NCI-H1930 (cell line): ENCODE data around the gene TTC39B.
A peak's percentile ranks its signal among the peaks of the same experiment; 100 is the strongest.

ENCODE experiments used
- DNase-seq, 2 experiments: peaks; one replicate each; lab custom pipeline; 2025; lab: John Stamatoyannopoulos, UW

The TTC39B gene

DNA sequence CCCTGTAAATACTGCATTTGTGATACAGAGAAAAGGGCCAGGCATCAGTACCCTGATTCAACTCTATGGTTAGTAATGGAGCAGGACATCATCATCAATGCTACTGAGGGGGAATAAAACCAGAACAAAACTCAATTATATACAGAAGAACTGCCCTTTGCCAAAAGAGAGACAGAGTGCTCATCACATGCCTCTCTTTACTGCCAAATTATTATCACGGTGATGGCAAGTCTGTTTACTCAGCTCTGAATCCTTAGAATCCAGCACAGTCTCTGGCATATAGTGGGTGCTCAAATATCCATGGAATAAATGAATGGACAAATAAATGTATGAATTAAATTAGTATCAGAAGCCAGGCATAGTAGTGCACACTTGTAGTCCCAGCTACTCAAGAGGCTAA lies 130.2 kb downstream of the TTC39B start:
- no peak for DNase-seq

GRCh38 chr9:15163931-15164330 lies 143.1 kb downstream of the TTC39B start:
- no peak for DNase-seq

- DNase-seq: no peak
Observed at GRCh38 chr9:15161753-15162152, 145.3 kb downstream of the TTC39B start.

DNA sequence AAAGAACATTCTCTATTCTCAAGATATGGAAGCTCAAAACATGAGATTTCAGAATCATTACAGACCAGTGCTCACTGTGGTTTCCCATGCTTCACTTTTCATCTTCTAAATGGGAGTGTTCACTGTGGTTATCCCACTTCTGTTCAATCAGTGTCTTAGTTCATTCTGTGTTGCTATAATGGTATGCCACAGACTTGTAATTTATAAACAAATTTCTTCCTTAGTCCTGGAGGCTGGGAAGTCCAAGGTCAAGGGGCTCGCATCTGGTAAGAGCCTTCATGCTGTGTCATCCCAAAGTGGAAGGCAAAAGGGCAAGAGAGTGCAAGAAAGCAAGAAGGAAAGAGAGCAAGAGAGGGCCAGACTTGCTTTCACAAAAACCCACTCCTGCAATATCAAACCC lies 146.3 kb downstream of the TTC39B start:
- DNase-seq: no peak

GRCh38 chr9:15158064-15158463 lies 149.0 kb downstream of the TTC39B start:
- DNase-seq: no peak

DNA sequence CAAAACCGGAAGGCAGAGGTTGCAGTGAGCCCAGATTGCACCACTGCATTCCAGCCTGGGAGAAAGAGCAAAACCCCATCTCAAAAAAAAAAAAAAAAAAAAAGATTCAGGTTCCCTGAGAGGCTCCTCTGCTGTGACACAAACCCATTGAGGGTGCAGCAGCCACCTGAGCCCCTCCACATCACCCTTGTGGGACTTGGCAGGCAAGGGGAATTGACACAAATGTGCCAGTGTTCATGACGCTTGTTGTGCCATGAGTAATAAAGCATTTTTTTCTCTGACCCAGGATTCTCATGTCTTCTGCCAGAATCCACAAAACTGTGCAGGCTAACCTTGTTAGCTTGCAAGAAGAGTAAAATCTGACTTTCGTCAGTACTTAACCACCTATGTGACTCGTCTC lies 149.6 kb downstream of the TTC39B start:
- DNase-seq: no peak

DNA sequence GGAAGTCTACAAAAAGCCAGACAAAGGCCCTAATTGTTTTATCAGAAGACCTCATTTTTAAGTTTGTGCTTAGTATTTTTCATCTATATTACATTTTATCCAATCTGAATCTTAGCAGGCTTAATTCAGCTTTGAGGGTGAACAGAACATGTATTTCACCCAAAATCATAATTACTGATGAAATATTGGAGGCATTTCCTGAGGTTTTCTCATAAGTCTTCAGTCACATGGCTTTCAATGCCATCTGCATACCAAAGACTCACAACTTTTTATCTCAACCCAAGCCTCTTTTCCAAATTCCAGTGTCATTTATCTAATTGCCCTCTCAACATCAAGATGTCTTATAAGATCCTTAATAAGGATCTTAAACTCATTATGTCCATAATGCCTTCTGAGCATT lies 150.8 kb downstream of the TTC39B start:
- DNase-seq: no peak

- DNase-seq: no peak
Observed at GRCh38 chr9:15155826-15156225, 151.2 kb downstream of the TTC39B start.

GRCh38 chr9:15155323-15155722 lies 151.7 kb downstream of the TTC39B start:
- DNase-seq: no peak

DNA sequence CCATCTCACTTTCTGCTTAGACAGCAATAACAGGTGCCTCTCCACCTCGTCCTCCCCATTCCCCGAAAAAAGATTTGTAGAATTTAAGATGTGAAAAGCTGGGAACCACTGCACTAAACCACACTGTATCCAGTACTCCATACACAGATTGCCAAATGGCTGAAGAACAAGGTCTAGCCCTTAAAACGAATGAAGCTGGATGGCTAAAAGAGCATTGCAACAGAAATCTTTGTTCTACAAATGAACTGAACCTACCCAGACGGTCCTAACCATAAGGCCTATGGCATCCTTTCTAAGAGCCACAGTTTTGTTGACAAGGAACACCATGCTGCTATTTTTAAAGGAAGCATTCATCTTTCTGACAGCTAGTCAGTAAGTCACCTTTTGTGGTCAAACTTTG lies 152.3 kb downstream of the TTC39B start:
- no peak for DNase-seq

- no peak for DNase-seq
Observed at GRCh38 chr9:15153961-15154360, 153.1 kb downstream of the TTC39B start.

- no peak for DNase-seq
Observed at GRCh38 chr9:15150939-15151338, 156.1 kb downstream of the TTC39B start.

GRCh38 chr9:15149450-15149849 lies 157.6 kb downstream of the TTC39B start:
- no peak for DNase-seq

- peak; percentile 33 to 34 for DNase-seq
Observed at GRCh38 chr9:15146268-15146700, 160.7 kb downstream of the TTC39B start.

GRCh38 chr9:15144622-15145061 lies 162.4 kb downstream of the TTC39B start:
- DNase-seq: peak; percentile 17 to 43

- peak; percentile 27 to 36 for DNase-seq
Observed at GRCh38 chr9:15142878-15143534, 164.0 kb downstream of the TTC39B start.

GRCh38 chr9:15140051-15140450 lies 167.0 kb downstream of the TTC39B start:
- DNase-seq: no peak

- DNase-seq: no peak
Observed at GRCh38 chr9:15139469-15139868, 167.5 kb downstream of the TTC39B start.

DNA sequence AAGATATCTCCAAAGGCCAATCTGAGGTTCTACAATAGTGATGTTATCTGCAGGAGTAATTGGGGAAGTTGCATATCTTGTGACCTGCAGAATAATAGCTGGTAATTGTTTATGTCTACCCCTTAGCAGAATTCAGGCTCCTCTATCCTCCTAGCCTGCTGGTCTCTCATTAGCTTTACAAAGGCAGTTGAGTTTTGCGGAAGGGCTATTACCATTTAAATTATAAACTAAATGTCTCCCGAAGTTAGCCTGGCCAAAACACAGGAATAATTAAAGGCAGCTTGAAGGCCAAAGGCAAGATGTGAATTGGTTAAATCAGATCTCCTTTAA lies 168.7 kb downstream of the TTC39B start:
- no peak for DNase-seq

DNA sequence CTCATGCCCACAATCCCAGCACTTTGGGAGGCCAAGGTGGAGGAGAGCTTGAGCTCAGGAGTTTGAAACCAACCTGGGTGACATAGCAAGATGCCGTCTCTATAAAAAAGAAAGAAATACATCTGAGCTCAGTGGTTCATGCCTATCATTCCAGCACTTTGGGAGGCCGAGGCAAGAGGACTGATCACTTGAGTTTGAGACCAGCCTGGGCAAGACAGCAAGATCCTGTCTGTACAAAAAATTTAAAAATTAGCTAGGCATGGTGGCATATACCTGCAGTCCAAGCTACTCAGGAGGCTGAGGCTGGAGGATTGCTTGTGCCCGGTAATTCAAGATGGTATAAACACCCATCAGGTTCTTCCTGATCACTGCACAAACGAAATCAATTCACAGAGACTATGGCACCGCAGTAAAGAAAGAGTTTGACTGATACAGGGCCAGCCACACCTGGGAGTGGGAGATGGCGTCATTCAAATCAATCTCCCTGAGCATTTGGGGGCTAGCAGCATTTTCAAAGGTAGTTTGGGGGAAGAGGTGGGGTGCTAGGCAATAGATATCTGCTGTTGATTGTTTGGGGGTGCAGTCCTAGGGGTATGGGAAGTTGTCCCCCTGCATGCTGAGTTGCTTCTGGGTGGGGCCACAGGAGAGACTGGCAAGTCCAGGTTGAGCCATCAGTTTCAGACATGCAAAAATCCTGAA lies 169.2 kb downstream of the TTC39B start:
- no peak for DNase-seq

DNA sequence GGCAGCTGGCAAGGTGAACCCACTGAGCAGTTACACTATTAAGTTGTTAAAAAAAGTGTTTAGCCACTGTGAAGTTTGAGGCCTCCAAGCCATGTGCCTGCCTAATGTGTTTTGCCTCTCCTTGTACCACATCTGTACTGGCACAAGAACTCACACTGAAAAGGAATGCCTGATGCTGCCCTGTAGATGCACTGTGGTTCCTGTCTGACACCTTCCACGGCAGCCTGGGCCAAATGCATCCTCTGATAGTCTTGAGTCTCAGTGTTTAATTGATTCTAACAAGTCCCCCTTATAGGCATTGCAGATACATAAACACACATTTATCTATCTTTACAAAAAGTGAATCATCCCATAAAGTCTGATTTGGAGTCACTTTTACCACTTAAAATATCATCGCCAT lies 169.9 kb downstream of the TTC39B start:
- DNase-seq: no peak

GRCh38 chr9:15136646-15137045 lies 170.4 kb downstream of the TTC39B start:
- no peak for DNase-seq

DNA sequence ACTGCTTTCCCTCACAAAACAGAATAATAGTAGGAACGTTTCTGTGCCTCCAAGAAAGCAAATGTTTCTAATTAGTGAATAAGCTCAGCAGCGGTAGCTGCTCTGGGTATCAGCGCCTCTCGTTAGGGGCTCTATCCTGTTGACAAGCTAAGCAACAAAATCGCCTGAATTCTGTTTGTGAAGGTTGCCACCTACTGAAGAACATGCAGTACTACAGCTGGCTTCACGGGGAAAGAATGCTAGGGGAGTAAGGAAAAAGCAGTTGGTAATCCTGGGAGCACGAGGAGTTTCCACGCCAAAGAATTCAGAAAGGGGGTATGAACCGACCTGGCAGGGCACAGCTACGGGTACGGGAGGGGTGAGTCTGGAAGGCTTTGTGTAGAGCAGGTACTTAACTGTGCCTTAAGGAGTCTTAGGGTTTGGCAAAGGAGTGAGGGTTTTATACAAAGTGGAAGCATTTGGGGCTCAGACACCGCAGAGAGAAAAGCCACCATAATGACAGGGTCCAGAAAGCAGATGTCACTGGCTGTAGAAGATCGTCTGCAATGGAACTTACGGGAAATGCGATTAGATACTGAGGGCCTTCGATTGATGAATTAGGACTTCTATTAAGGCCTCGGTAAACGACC lies 171.7 kb downstream of the TTC39B start:
- peak; percentile 60 to 72 for DNase-seq
